22Rv1 (cell line): Measurements from ENCODE around the gene ANO10.

Source experiments
- H3K27ac ChIP-seq: fragments of 450-650 bp; 2 replicates; pipeline ENCODE4 v1.5.1; 2017
- CTCF ChIP-seq: fragments of 450-650 bp; IDR thresholded peaks from 2 replicates; pipeline ENCODE4 v1.5.1; 2017; ENCODE audit warnings: mild to moderate bottlenecking
- ZFX ChIP-seq: fragments of 450-650 bp; IDR thresholded peaks from 2 replicates; pipeline ENCODE4 v1.6.1; 2017; ENCODE audit warnings: antibody characterized with exemption, borderline replicate concordance

ANO10 gene

GRCh38 chr3:43648957-43649356 lies 27.1 kb upstream of the ANO10 start:
- H3K27ac ChIP-seq: no peak overlapping the region
- TF ChIP-seq CTCF (no peak), ZFX (no peak)

GRCh38 chr3:43647331-43648166 lies 25.7 kb upstream of the ANO10 start:
- H3K27ac ChIP-seq: no peak overlapping the region
- TF ChIP-seq ZFX: no peak
- no peak for TF ChIP-seq CTCF

- peak overlapping the region; percentile 42 for H3K27ac ChIP-seq
- TF ChIP-seq ZFX: no peak
- TF ChIP-seq CTCF: no peak
Measured at GRCh38 chr3:43644443-43644842, 22.6 kb upstream of the ANO10 start.

- no peak for TF ChIP-seq ZFX
- no peak for TF ChIP-seq CTCF
- H3K27ac ChIP-seq: no peak overlapping the region
Measured at GRCh38 chr3:43641306-43642114, 19.7 kb upstream of the ANO10 start.

- TF ChIP-seq CTCF (no peak), ZFX (no peak)
- H3K27ac ChIP-seq: no peak overlapping the region
Measured at GRCh38 chr3:43640681-43641080, 18.9 kb upstream of the ANO10 start.

GRCh38 chr3:43638594-43639447 lies 17.0 kb upstream of the ANO10 start:
- TF ChIP-seq ZFX (no peak), CTCF (peak; percentile 56)
- H3K27ac ChIP-seq: no peak overlapping the region
